Activated CD4-positive, alpha-beta T cell treated with anti-CD3 and anti-CD28 coated beads, Interleukin-2, amount 10 ng/mL, durations not matched to agents 7 days and 5 days (primary cell): Measurements from ENCODE around the gene AHSP. TPM values are rescaled to one million over a fixed set of nuclear protein-coding genes. Genes with fewer than 3 reads are reported as not detected.
"Not testable (repeated sequence)": the region's sequence is repeated elsewhere in the genome, so short reads cannot be mapped to it uniquely, and the experiment has no call there.

Source experiments
- CTCF ChIA-PET: fragments of 350-600 bp; sonication (Branson Sonifier 250); formaldehyde crosslinking; loops from one replicate; lab custom pipeline; 2021; ENCODE audit warnings: antibody characterized with exemption; lab: Charles Lee
- POLR2A ChIA-PET: fragments of 350-600 bp; sonication (Branson Sonifier 250); formaldehyde crosslinking; loops from one replicate; lab custom pipeline; 2021; ENCODE audit warnings: antibody characterized with exemption; lab: Charles Lee
- DNase-seq: peaks from one replicate; pipeline ENCODE4 v3.0.0-alpha.2; 2020
- H3K27ac Mint-ChIP-seq: one replicate; pipeline ENCODE4 v1.8.0; 2021; ENCODE audit warnings: mild to moderate bottlenecking, moderate library complexity, mixed read lengths
- H3K27me3 Mint-ChIP-seq: one replicate; pipeline ENCODE4 v1.8.0; 2021; ENCODE audit warnings: mixed read lengths
- H3K36me3 Mint-ChIP-seq: one replicate; pipeline ENCODE4 v1.8.0; 2021; ENCODE audit warnings: low read depth, mixed read lengths
- H3K4me1 Mint-ChIP-seq: one replicate; pipeline ENCODE4 v1.8.0; 2021; ENCODE audit warnings: mixed read lengths
- H3K4me3 Mint-ChIP-seq: one replicate; pipeline ENCODE4 v1.8.0; 2021; ENCODE audit warnings: mild to moderate bottlenecking, moderate library complexity, mixed read lengths
- H3K9me3 Mint-ChIP-seq: one replicate; pipeline ENCODE4 v1.8.0; 2021; ENCODE audit warnings: mixed read lengths
- total RNA-seq, 2 experiments: library from RNA; stranded (reverse); gene quantifications; one replicate each; pipeline ENCODE4 v1.2.3, GENCODE V29; 2021

AHSP gene
- total RNA-seq, 2 experiments from 2014 or later = not detected

- H3K36me3 Mint-ChIP-seq = peaks cover 11% of the 10 kb centered on the region
- H3K27me3 Mint-ChIP-seq, POLR2A ChIA-PET, H3K9me3 Mint-ChIP-seq, H3K4me3 Mint-ChIP-seq, H3K27ac Mint-ChIP-seq, DNase-seq: not testable (repeated sequence)
- CTCF ChIA-PET = interaction anchor here (0.6 to 1.4 kb wide), 5 partner anchors 8 to 1052 kb away, joined by 3 to 4 read pairs (median 3); partner anchors contain the start of gene ARMC5
- H3K4me1 Mint-ChIP-seq = peaks cover 40% of the 10 kb centered on the region
These were observed 24.1 kb upstream of the AHSP start for GRCh38 chr16:31503555-31503954.

GRCh38 chr16:31504159-31504558 is 23.5 kb upstream of the AHSP start:
- Mint-ChIP-seq H3K9me3 (no peaks in the 10 kb centered on the region), H3K36me3 (peaks cover 14% of the 10 kb centered on the region), H3K27me3 (no peaks in the 10 kb centered on the region), H3K4me3 (no peak overlapping the region), H3K27ac (no peak overlapping the region), H3K4me1 (peaks cover 46% of the 10 kb centered on the region)
- POLR2A ChIA-PET = no interaction called here
- no peak for DNase-seq
- CTCF ChIA-PET = interaction anchor here (1.2 to 1.4 kb wide), 2 partner anchors 9 to 11 kb away, joined by 3 to 4 read pairs; no protein-coding TSS in a partner anchor

GRCh38 chr16:31505483-31505882 is 22.2 kb upstream of the AHSP start:
- Mint-ChIP-seq H3K36me3 (peaks cover 14% of the 10 kb centered on the region), H3K4me3 (no peak overlapping the region), H3K27ac (peak overlapping the region; percentile 81), H3K27me3 (no peaks in the 10 kb centered on the region), H3K9me3 (no peaks in the 10 kb centered on the region), H3K4me1 (peaks cover 50% of the 10 kb centered on the region)
- POLR2A ChIA-PET = no interaction called here
- DNase-seq = no peak
- CTCF ChIA-PET = no interaction called here

GRCh38 chr16:31507617-31507928 is 20.1 kb upstream of the AHSP start:
- no peak for DNase-seq
- H3K36me3 Mint-ChIP-seq = peaks cover 14% of the 10 kb centered on the region
- POLR2A ChIA-PET = no interaction called here
- H3K9me3 Mint-ChIP-seq = peaks cover 2% of the 10 kb centered on the region
- no peaks in the 10 kb centered on the region for H3K27me3 Mint-ChIP-seq
- CTCF ChIA-PET = interaction anchor here (1.3 to 2.3 kb wide), 2 partner anchors 11 to 366 kb away, joined by 3 to 6 read pairs; partner anchors contain the start of gene ZNF267
- peaks cover 50% of the 10 kb centered on the region for H3K4me1 Mint-ChIP-seq
- peak overlapping the region; percentile 94 for H3K4me3 Mint-ChIP-seq
- peak overlapping the region; percentile 98 for H3K27ac Mint-ChIP-seq

GRCh38 chr16:31507929-31508705 is 19.6 kb upstream of the AHSP start, which contains the start of gene RUSF1:
Gene RUSF1 (minus strand): TSS chr16:31508391. CDS start chr16:31508373, 18 bp downstream.
- Mint-ChIP-seq H3K9me3 (peaks cover 4% of the 10 kb centered on the region), H3K27ac (peak within 1 kb of the TSS; percentile 98), H3K4me3 (peak within 1 kb of the TSS; percentile 94), H3K36me3 (peaks cover 14% of the 10 kb centered on the region), H3K27me3 (no peaks in the 10 kb centered on the region), H3K4me1 (peaks cover 50% of the 10 kb centered on the region)
- DNase-seq = peak; percentile 87
- POLR2A ChIA-PET = no interaction called here
- CTCF ChIA-PET = interaction anchor here (0.7 to 2.3 kb wide), 2 partner anchors 11 to 20 kb away, joined by 3 to 6 read pairs; no protein-coding TSS in a partner anchor

GRCh38 chr16:31508706-31509195 is 18.9 kb upstream of the AHSP start:
- peak overlapping the region; percentile 98 for H3K27ac Mint-ChIP-seq
- peaks cover 14% of the 10 kb centered on the region for H3K36me3 Mint-ChIP-seq
- ChIA-PET CTCF (interaction anchor here (0.7 kb wide), 1 partner anchor 21 kb away, joined by 3 read pairs; no protein-coding TSS in a partner anchor), POLR2A (no interaction called here)
- H3K27me3 Mint-ChIP-seq = no peaks in the 10 kb centered on the region
- H3K9me3 Mint-ChIP-seq = peaks cover 4% of the 10 kb centered on the region
- peaks cover 49% of the 10 kb centered on the region for H3K4me1 Mint-ChIP-seq
- DNase-seq = no peak
- peak overlapping the region; percentile 94 for H3K4me3 Mint-ChIP-seq

GRCh38 chr16:31513126-31513525 is 14.6 kb upstream of the AHSP start:
- ChIA-PET CTCF (no interaction called here), POLR2A (no interaction called here)
- Mint-ChIP-seq H3K36me3 (peaks cover 6% of the 10 kb centered on the region), H3K9me3 (peaks cover 8% of the 10 kb centered on the region), H3K27ac (no peak overlapping the region), H3K4me1 (peaks cover 13% of the 10 kb centered on the region), H3K4me3 (no peak overlapping the region), H3K27me3 (no peaks in the 10 kb centered on the region)
- DNase-seq = no peak

GRCh38 chr16:31513884-31514283 is 13.8 kb upstream of the AHSP start:
- Mint-ChIP-seq H3K4me1 (peaks cover 7% of the 10 kb centered on the region), H3K4me3 (no peak overlapping the region), H3K9me3 (peaks cover 8% of the 10 kb centered on the region), H3K27ac (no peak overlapping the region), H3K27me3 (no peaks in the 10 kb centered on the region), H3K36me3 (no peaks in the 10 kb centered on the region)
- no peak for DNase-seq
- CTCF ChIA-PET = no interaction called here
- POLR2A ChIA-PET = no interaction called here

GRCh38 chr16:31517800-31518402 is 9.8 kb upstream of the AHSP start:
- Mint-ChIP-seq H3K36me3 (no peaks in the 10 kb centered on the region), H3K27me3 (peaks cover 1% of the 10 kb centered on the region), H3K9me3 (peaks cover 3% of the 10 kb centered on the region), H3K27ac (no peak overlapping the region), H3K4me3 (no peak overlapping the region), H3K4me1 (no peaks in the 10 kb centered on the region)
- ChIA-PET CTCF (interaction anchor here (0.6 kb wide), 1 partner anchor 393 kb away, joined by 3 read pairs; no protein-coding TSS in a partner anchor), POLR2A (no interaction called here)
- no peak for DNase-seq

GRCh38 chr16:31519759-31520431 is 7.8 kb upstream of the AHSP start:
- Mint-ChIP-seq H3K4me1 (no peaks in the 10 kb centered on the region), H3K36me3 (no peaks in the 10 kb centered on the region), H3K4me3 (no peak overlapping the region), H3K9me3 (peaks cover 3% of the 10 kb centered on the region), H3K27ac (no peak overlapping the region), H3K27me3 (peaks cover 1% of the 10 kb centered on the region)
- no peak for DNase-seq
- ChIA-PET POLR2A (no interaction called here), CTCF (no interaction called here)

- Mint-ChIP-seq H3K4me1 (no peaks in the 10 kb centered on the region), H3K4me3 (no peak overlapping the region), H3K27me3 (peaks cover 1% of the 10 kb centered on the region), H3K9me3 (peaks cover 3% of the 10 kb centered on the region), H3K27ac (no peak overlapping the region), H3K36me3 (no peaks in the 10 kb centered on the region)
- POLR2A ChIA-PET = no interaction called here
- CTCF ChIA-PET = interaction anchor here (0.5 kb wide), 1 partner anchor 10 kb away, joined by 3 read pairs; no protein-coding TSS in a partner anchor
- no peak for DNase-seq
These were observed 6.3 kb upstream of the AHSP start for GRCh38 chr16:31521368-31521767.

GRCh38 chr16:31522071-31522470 is 5.6 kb upstream of the AHSP start:
- Mint-ChIP-seq H3K4me3 (no peak overlapping the region), H3K27me3 (peaks cover 1% of the 10 kb centered on the region), H3K4me1 (no peaks in the 10 kb centered on the region), H3K36me3 (no peaks in the 10 kb centered on the region), H3K27ac (no peak overlapping the region), H3K9me3 (no peaks in the 10 kb centered on the region)
- POLR2A ChIA-PET = no interaction called here
- no peak for DNase-seq
- CTCF ChIA-PET = no interaction called here
